Measurements from ENCODE around the gene COLEC12.

- TF ChIP-seq POLR2A (IDR thresholded peaks at IDR 0.05) (no peak), CTCF (IDR thresholded peaks at IDR 0.05) (no peak), EP300 (IDR thresholded peaks at IDR 0.05) (peak; percentile 22 to 45)
These were observed 71.5 kb downstream of the COLEC12 start for GRCh38 chr18:429030-429429.
